H1 (cell line): ENCODE measurements around the gene ASCC1. TPM values are rescaled to one million over a fixed set of nuclear protein-coding genes. Genes with fewer than 3 reads are reported as not detected.

Source experiments
- SUZ12 ChIP-seq: fragments of 200-600 bp; sonication (generic); IDR thresholded peaks from 2 replicates; pipeline ENCODE4 v1.6.1; 2012; ENCODE audit warnings: mild to moderate bottlenecking, inconsistent platforms, low read length, moderate library complexity, mixed read lengths
- TCF12 ChIP-seq: IDR thresholded peaks from 2 replicates; pipeline ENCODE4 v1.6.1; 2011; ENCODE audit warnings: low read depth, mild to moderate bottlenecking, low read length
- polyA plus RNA-seq, 7 experiments: library from polyadenylated mRNA; depleted of rRNA in 3 of 7; stranded (reverse) in 5 of 7; unstranded in 2 of 7; fragments of >200 nt in 5 of 7; fragments of 200-250 nt in 2 of 7; gene quantifications; 1 replicate in 5 of 7; 2 replicates in 1 of 7; 4 replicates in 1 of 7; pipeline versions ENCODE4 v1.2.1 to v1.2.3, GENCODE V29; 2011 to 2013; ENCODE audit warnings: missing spikeins in 2 of 7, mixed read lengths in 2 of 7
- total RNA-seq: library from RNA; stranded (reverse); fragmentation: NEBNext Ultra II Directional; extraction: Animal tissue kit (Norgen Biotek cat#: 25700); gene quantifications from 2 replicates; pipeline ENCODE4 v1.2.1, GENCODE V29; 2021
- TF ChIP-seq, protein P1 (sequence below), 3 experiments: IDR thresholded peaks; 1 replicate in 2 of 3; 2 replicates in 1 of 3; pipeline versions ENCODE4 v1.5.1 to v1.6.1; 2011; ENCODE audit warnings: low read length in 3 of 3, mild to moderate bottlenecking in 3 of 3, inconsistent platforms in 2 of 3, low read depth in 1 of 3, moderate library complexity in 1 of 3; ENCODE audit not compliant: insufficient read depth in 1 of 3; ENCODE audit errors: control extremely low read depth in 1 of 3

The ASCC1 gene
- total and polyA plus RNA-seq, 2 of the 8 experiments (the other 6 are each of a cell fraction or from before 2014, with no cell fraction given) = 25.6 to 35.8 TPM

DNA sequence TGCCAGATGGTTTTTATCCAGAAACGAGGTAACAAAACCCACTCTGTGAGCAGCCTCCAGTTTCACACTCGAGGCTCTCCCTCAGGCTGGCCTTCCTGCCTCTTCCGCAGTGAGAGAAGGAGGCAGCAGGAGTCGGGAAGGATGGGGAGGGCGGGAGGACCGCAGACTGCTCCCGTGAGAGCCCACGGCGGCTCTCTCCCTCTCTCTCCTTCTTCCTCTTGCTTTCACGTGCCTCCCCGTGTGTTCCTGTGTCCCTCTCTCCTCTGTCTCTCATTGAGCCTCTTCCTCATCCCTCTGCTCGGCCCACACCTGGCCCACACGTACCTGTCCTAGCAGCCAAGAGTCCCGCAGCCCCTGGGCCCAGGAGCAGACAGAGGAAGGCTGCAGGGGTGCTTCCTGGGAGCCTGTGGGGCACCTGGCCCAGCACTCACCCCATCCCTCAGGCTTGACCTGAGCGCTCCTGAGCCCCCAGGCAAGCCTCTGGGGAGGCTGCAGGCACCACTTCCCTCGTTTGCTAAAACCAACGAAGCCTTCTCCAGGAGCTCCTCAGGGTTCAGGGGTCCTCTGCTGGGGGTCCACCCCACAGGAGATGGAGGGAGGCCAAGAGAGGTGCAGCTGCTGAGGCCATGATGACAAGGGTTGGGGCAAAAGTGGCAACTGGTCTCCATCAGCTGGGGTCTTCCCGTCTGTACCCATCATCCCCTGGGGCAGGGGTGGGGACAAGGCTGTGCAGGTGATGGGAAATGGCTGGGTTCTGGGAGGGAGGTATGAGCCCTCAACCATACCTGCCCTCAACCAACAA lies 141.3 kb downstream of the ASCC1 start (continued):
- TF ChIP-seq, protein P1, sequence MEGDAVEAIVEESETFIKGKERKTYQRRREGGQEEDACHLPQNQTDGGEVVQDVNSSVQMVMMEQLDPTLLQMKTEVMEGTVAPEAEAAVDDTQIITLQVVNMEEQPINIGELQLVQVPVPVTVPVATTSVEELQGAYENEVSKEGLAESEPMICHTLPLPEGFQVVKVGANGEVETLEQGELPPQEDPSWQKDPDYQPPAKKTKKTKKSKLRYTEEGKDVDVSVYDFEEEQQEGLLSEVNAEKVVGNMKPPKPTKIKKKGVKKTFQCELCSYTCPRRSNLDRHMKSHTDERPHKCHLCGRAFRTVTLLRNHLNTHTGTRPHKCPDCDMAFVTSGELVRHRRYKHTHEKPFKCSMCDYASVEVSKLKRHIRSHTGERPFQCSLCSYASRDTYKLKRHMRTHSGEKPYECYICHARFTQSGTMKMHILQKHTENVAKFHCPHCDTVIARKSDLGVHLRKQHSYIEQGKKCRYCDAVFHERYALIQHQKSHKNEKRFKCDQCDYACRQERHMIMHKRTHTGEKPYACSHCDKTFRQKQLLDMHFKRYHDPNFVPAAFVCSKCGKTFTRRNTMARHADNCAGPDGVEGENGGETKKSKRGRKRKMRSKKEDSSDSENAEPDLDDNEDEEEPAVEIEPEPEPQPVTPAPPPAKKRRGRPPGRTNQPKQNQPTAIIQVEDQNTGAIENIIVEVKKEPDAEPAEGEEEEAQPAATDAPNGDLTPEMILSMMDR (IDR thresholded peaks at IDR 0.05; ENCODE audit: control extremely low read depth in 1 of 3, insufficient read depth in 1 of 3, low read depth in 1 of 3, low read length in 3 of 3) = no peak
- no peak for TF ChIP-seq TCF12
- no peak for TF ChIP-seq SUZ12
